ENCODE data around the gene GJB5.

Gene GJB5

GRCh38 chr1:34746101-34746500 lies 8.7 kb upstream of the GJB5 start:
- TF ChIP-seq CTCF (conservative IDR thresholded peaks at IDR 0.05), result no peak
- H3K27ac ChIP-seq, result no peak overlapping the region

GRCh38 chr1:34746785-34747637 lies 7.8 kb upstream of the GJB5 start:
- TF ChIP-seq CTCF (conservative IDR thresholded peaks at IDR 0.05), result no peak
- no peak overlapping the region for H3K27ac ChIP-seq

GRCh38 chr1:34747638-34747941 lies 7.3 kb upstream of the GJB5 start:
- no peak for TF ChIP-seq CTCF (conservative IDR thresholded peaks at IDR 0.05)

GRCh38 chr1:34749992-34750391 lies 4.9 kb upstream of the GJB5 start:
- no peak overlapping the region for H3K27ac ChIP-seq
- TF ChIP-seq CTCF (conservative IDR thresholded peaks at IDR 0.05), result no peak

More at GRCh38 chr1:34747638-34747941, 7.3 kb upstream of the GJB5 start:
- H3K27ac ChIP-seq, result no peak overlapping the region

- no peak for TF ChIP-seq CTCF (conservative IDR thresholded peaks at IDR 0.05)
Observed at GRCh38 chr1:34750610-34751009, 4.2 kb upstream of the GJB5 start.

GRCh38 chr1:34753163-34753562 lies 1.7 kb upstream of the GJB5 start:
- no peak overlapping the region for H3K27ac ChIP-seq
- 0 out of 2 replicates have a peak, but pooled peaks have one; percentile 12 for TF ChIP-seq CTCF (conservative IDR thresholded peaks at IDR 0.05)

More at GRCh38 chr1:34750610-34751009, 4.2 kb upstream of the GJB5 start:
- no peak overlapping the region for H3K27ac ChIP-seq

GRCh38 chr1:34755961-34756360 lies 1.1 kb downstream of the GJB5 start:
- no peak for TF ChIP-seq CTCF (conservative IDR thresholded peaks at IDR 0.05)
- H3K27ac ChIP-seq, result no peak overlapping the region

Measured in VCaP (cell line).